H54 (cell line): ENCODE results near the gene CSMD2.

ENCODE experiments used
- DNase-seq: peaks from one replicate; pipeline ENCODE4 v3.0.0; 2011; ENCODE audit warnings: low spot score, mixed read lengths; ENCODE audit not compliant: insufficient read length
- FAIRE-seq: peaks from 3 replicates; lab custom pipeline; 2011; peaks lifted over from hg19 to GRCh38; lab: Jason Lieb, UNC
- POLR2A ChIP-seq: IDR thresholded peaks from 2 replicates; pipeline ENCODE4 v1.6.1; 2011; ENCODE audit warnings: low read depth, mild to moderate bottlenecking, low read length

The CSMD2 gene

GRCh38 chr1:33973799-33974545 is 191.1 kb downstream of the CSMD2 start:
- TF ChIP-seq POLR2A = no peak
- no peak for FAIRE-seq
- no peak for DNase-seq

- FAIRE-seq = no peak
Measured at GRCh38 chr1:33972676-33973395, 192.2 kb downstream of the CSMD2 start.

GRCh38 chr1:33971913-33972312 is 193.1 kb downstream of the CSMD2 start:
- no peak for TF ChIP-seq POLR2A
- no peak for DNase-seq
- no peak for FAIRE-seq

More at GRCh38 chr1:33972676-33973395, 192.2 kb downstream of the CSMD2 start:
- no peak for TF ChIP-seq POLR2A
- no peak for DNase-seq

GRCh38 chr1:33971018-33971710 is 193.9 kb downstream of the CSMD2 start:
- DNase-seq (no peak), FAIRE-seq (no peak)
- TF ChIP-seq POLR2A = no peak

- no peak for FAIRE-seq
- no peak for TF ChIP-seq POLR2A
- DNase-seq = no peak
Measured at GRCh38 chr1:33970148-33970825, 194.7 kb downstream of the CSMD2 start.

- FAIRE-seq (no peak), DNase-seq (no peak)
- TF ChIP-seq POLR2A = no peak
Measured at GRCh38 chr1:33966346-33967141, 198.5 kb downstream of the CSMD2 start.

GRCh38 chr1:33965086-33965485 is 199.9 kb downstream of the CSMD2 start:
- TF ChIP-seq POLR2A = no peak
- FAIRE-seq (no peak), DNase-seq (no peak)

- FAIRE-seq (no peak), DNase-seq (no peak)
- TF ChIP-seq POLR2A = no peak
Measured at GRCh38 chr1:33962061-33962460, 203.0 kb downstream of the CSMD2 start.

GRCh38 chr1:33960188-33960895 is 204.7 kb downstream of the CSMD2 start:
- DNase-seq = no peak

GRCh38 chr1:33957854-33958253 is 207.2 kb downstream of the CSMD2 start:
- no peak for DNase-seq
- no peak for FAIRE-seq
- TF ChIP-seq POLR2A = no peak

More at GRCh38 chr1:33960188-33960895, 204.7 kb downstream of the CSMD2 start:
- no peak for FAIRE-seq
- TF ChIP-seq POLR2A = no peak

- DNase-seq (no peak), FAIRE-seq (no peak)
- TF ChIP-seq POLR2A = no peak
Measured at GRCh38 chr1:33955096-33955495, 209.9 kb downstream of the CSMD2 start.

- DNase-seq (no peak), FAIRE-seq (no peak)
- no peak for TF ChIP-seq POLR2A
Measured at GRCh38 chr1:33949570-33949969, 215.5 kb downstream of the CSMD2 start.

- DNase-seq (no peak), FAIRE-seq (no peak)
Measured at GRCh38 chr1:33948291-33948690, 216.7 kb downstream of the CSMD2 start.

More at GRCh38 chr1:33948291-33948690, 216.7 kb downstream of the CSMD2 start:
- TF ChIP-seq POLR2A = no peak
